ENCODE data around the gene UNC5A.

GRCh38 chr5:176793736-176794135, 16.6 kb upstream of the UNC5A start:
- TF ChIP-seq CTCF (IDR thresholded peaks at IDR 0.05) (no peak), POLR2A (IDR thresholded peaks at IDR 0.05) (no peak)

Data from heart left ventricle (tissue), 13 donors.